ENCODE measurements around the gene TRNT1. TPM values are rescaled to one million over a fixed set of nuclear protein-coding genes. Genes with fewer than 3 reads are reported as not detected.

Gene TRNT1
- total RNA-seq, 1 donor = 22.4 TPM

DNA sequence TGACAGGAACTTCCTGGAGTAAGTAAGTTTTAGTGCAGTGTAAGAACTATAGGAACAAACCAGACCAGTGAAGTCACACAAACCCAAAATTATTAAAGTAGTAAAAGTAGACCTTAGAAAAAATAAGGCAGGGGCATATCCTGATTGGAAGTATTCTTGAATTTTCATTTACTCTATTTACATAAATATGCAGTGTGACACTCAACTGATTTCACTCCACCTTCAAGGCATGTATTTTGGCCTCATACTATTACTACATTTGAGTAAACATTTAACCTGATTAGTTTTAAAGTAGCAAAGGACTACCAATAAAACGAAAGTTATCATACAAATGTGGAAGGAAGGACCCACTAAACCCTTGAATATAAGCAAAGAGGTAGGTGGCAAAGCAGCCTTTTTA lies 22.8 kb downstream of the TRNT1 start:
- Histone ChIP-seq H3K4me2 (ENCODE audit: insufficient read depth, low read length) (no peak overlapping the region), H3K4me3 (ENCODE audit: insufficient read depth, low read length) (no peak overlapping the region), H3K27ac (ENCODE audit: low read depth, low read length) (no peak overlapping the region), H4K20me1 (ENCODE audit: insufficient read depth, low read length) (no peaks in the 10 kb centered on the region), H3K36me3 (ENCODE audit: insufficient read depth, low read length) (peaks cover 89% of the 10 kb centered on the region), H2AFZ (ENCODE audit: low read length) (no peak overlapping the region), H3K27me3 (ENCODE audit: insufficient read depth, low read length) (no peaks in the 10 kb centered on the region), H3K4me1 (ENCODE audit: insufficient read depth, low read length) (no peaks in the 10 kb centered on the region), H3K9me3 (ENCODE audit: low read depth, low read length) (no peaks in the 10 kb centered on the region), H3K79me2 (ENCODE audit: insufficient read depth, low read length) (peaks cover 3% of the 10 kb centered on the region)
- DNase-seq (ENCODE audit: insufficient read length, low spot score, missing footprints) = no peak
- TF ChIP-seq, protein P1, sequence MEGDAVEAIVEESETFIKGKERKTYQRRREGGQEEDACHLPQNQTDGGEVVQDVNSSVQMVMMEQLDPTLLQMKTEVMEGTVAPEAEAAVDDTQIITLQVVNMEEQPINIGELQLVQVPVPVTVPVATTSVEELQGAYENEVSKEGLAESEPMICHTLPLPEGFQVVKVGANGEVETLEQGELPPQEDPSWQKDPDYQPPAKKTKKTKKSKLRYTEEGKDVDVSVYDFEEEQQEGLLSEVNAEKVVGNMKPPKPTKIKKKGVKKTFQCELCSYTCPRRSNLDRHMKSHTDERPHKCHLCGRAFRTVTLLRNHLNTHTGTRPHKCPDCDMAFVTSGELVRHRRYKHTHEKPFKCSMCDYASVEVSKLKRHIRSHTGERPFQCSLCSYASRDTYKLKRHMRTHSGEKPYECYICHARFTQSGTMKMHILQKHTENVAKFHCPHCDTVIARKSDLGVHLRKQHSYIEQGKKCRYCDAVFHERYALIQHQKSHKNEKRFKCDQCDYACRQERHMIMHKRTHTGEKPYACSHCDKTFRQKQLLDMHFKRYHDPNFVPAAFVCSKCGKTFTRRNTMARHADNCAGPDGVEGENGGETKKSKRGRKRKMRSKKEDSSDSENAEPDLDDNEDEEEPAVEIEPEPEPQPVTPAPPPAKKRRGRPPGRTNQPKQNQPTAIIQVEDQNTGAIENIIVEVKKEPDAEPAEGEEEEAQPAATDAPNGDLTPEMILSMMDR (IDR thresholded peaks at IDR 0.05; ENCODE audit: extremely low read depth, low read depth, low read length) = no peak

DNA sequence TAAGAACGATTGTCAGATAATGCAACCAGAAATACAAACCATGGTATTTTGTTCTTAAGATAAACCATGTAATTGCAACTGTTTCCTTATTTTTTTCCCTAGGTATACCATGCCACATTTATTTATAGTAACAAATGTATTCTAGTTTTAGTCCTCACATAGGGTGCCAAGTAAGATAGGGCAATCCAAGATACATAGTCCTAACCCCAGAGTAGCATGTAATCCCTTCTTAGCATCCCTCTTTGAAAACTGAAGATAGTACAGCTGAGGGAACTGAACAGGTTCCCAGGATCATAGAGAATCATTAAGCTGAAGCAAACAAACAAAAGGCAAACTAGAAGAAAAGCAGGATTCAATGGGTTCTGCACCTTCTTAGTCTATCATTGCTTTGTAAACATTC lies 24.8 kb downstream of the TRNT1 start:
- Histone ChIP-seq H3K36me3 (ENCODE audit: insufficient read depth, low read length) (peaks cover 86% of the 10 kb centered on the region), H3K9me3 (ENCODE audit: low read depth, low read length) (no peaks in the 10 kb centered on the region)

DNA sequence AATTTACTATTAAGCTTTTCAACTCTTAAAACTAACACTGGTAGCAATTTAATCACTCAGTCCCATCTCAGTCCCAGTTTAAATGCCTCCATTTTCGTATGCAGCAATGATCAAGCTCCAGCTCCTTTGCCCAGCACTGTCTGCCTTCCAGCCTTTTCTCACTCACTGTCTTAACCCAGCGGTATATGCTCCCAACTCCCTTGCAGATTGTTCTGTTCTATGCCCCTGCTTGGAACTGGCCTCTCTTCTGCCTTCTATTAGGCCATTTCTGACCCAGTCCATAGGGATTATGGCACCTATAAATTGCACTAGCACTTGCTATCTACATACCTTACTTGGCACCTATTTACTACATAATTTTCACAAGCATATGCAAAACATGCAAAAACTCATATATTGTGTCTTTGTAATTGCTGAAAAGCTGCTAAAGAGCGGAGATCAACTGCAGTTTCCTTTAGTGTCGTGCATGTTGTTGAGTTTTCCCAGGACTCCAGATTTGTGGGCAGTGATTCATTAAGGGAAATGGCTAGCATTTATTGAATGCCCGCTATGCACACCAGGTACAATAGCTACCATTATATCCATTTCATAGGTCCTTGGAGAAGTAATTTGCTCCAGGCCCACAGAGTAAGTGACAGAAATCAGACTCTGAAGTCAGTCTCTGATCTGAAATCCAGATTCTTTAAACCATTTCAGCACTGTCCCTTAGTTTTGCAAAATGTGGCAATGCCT lies 28.3 kb downstream of the TRNT1 start:
- Histone ChIP-seq H3K36me3 (ENCODE audit: insufficient read depth, low read length) (peaks cover 58% of the 10 kb centered on the region), H3K27me3 (ENCODE audit: insufficient read depth, low read length) (no peaks in the 10 kb centered on the region), H2AFZ (ENCODE audit: low read length) (no peak overlapping the region), H3K9me3 (ENCODE audit: low read depth, low read length) (no peaks in the 10 kb centered on the region), H3K4me3 (ENCODE audit: insufficient read depth, low read length) (no peak overlapping the region), H3K4me1 (ENCODE audit: insufficient read depth, low read length) (no peaks in the 10 kb centered on the region), H3K79me2 (ENCODE audit: insufficient read depth, low read length) (no peaks in the 10 kb centered on the region), H4K20me1 (ENCODE audit: insufficient read depth, low read length) (no peaks in the 10 kb centered on the region), H3K4me2 (ENCODE audit: insufficient read depth, low read length) (no peak overlapping the region), H3K27ac (ENCODE audit: low read depth, low read length) (no peak overlapping the region)
- TF ChIP-seq, protein P1 (IDR thresholded peaks at IDR 0.05; ENCODE audit: extremely low read depth, low read depth, low read length) = no peak
- DNase-seq (ENCODE audit: insufficient read length, low spot score, missing footprints) = no peak

More for the DNA sequence above, 24.8 kb downstream of the TRNT1 start:
- TF ChIP-seq, protein P1 (IDR thresholded peaks at IDR 0.05; ENCODE audit: extremely low read depth, low read depth, low read length) = no peak
- Histone ChIP-seq H4K20me1 (ENCODE audit: insufficient read depth, low read length) (no peaks in the 10 kb centered on the region), H3K79me2 (ENCODE audit: insufficient read depth, low read length) (peaks cover 3% of the 10 kb centered on the region), H3K4me2 (ENCODE audit: insufficient read depth, low read length) (no peak overlapping the region), H3K27ac (ENCODE audit: low read depth, low read length) (no peak overlapping the region), H2AFZ (ENCODE audit: low read length) (no peak overlapping the region), H3K4me1 (ENCODE audit: insufficient read depth, low read length) (no peaks in the 10 kb centered on the region), H3K27me3 (ENCODE audit: insufficient read depth, low read length) (no peaks in the 10 kb centered on the region), H3K4me3 (ENCODE audit: insufficient read depth, low read length) (no peak overlapping the region)
- DNase-seq (ENCODE audit: insufficient read length, low spot score, missing footprints) = no peak

GRCh38 chr3:3157484-3157883 lies 30.7 kb downstream of the TRNT1 start:
- H3K79me2 ChIP-seq (ENCODE audit: insufficient read depth, low read length) = no peaks in the 10 kb centered on the region
- H3K4me2 ChIP-seq (ENCODE audit: insufficient read depth, low read length) = no peak overlapping the region
- no peak overlapping the region for H3K27ac ChIP-seq (ENCODE audit: low read depth, low read length)
- no peak overlapping the region for H2AFZ ChIP-seq (ENCODE audit: low read length)
- peaks cover 6% of the 10 kb centered on the region for H3K4me1 ChIP-seq (ENCODE audit: insufficient read depth, low read length)
- TF ChIP-seq, protein P1 (IDR thresholded peaks at IDR 0.05; ENCODE audit: extremely low read depth, low read depth, low read length) = no peak
- H3K27me3 ChIP-seq (ENCODE audit: insufficient read depth, low read length) = no peaks in the 10 kb centered on the region
- DNase-seq (ENCODE audit: insufficient read length, low spot score, missing footprints) = no peak
- no peaks in the 10 kb centered on the region for H3K9me3 ChIP-seq (ENCODE audit: low read depth, low read length)
- H3K4me3 ChIP-seq (ENCODE audit: insufficient read depth, low read length) = no peak overlapping the region
- H4K20me1 ChIP-seq (ENCODE audit: insufficient read depth, low read length) = no peaks in the 10 kb centered on the region
- peaks cover 35% of the 10 kb centered on the region for H3K36me3 ChIP-seq (ENCODE audit: insufficient read depth, low read length)

Measured in osteoblast (primary cell).